ENCODE measurements around the gene LONP1. TPM values are rescaled to one million over a fixed set of nuclear protein-coding genes. Genes with fewer than 3 reads are reported as not detected.

Gene LONP1
- total RNA-seq, 1 experiment from 2014 or later, result 54.0 TPM

DNA sequence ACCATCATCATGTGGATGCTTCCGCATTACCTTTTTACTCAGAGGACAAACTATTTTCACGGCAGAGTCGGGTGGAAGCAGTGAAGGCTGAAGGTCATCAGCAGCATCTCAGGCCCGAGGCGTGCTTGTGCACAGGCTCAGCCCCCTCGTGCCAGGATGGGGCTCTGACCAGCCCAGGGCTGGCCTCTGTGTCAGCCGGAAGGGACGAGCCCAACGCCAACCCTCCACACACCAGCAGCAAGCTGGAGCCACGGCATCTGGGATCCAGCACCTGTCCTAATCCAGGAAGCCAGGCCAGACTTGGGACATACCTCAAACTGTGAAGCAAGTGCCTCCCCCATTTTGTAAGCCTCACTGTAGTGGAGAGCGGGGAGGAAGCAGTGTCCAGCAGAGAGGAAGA, 50.7 kb downstream of the LONP1 start:
- H3K27me3 ChIP-seq, result no peaks in the 10 kb centered on the region
- H3K36me3 ChIP-seq, result peaks cover 75% of the 10 kb centered on the region
- no peaks in the 10 kb centered on the region for H3K4me1 ChIP-seq
- H3K27ac ChIP-seq, result no peak overlapping the region
- H3K9me3 ChIP-seq (replicated peaks), result no peaks in the 10 kb centered on the region
- DNase-seq, result no peak
- no peak overlapping the region for H3K4me3 ChIP-seq

DNA sequence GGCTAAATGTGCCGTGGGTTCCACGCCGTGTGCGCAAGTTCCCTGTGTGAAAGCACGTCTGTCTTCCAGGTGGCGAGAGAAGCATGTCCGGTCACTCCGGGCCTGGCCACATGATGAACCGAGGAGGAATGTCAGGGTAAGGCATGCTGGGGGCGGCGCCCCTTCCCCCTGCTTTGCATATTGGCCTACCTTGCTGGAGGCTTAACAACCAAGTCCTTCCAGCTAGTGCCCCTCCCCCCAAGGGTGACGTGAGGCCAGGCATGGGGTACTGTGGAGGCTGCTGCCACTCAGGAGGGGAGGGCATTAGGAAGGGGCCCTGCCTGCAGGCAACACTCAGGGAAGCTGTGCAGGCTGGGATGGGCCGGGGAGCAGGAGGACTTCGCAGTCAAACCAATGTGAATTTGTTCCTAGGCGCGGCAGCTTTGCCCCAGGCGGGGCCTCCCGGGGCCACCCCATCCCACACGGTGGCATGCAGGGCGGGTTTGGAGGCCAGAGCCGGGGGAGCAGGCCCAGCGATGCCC, 52.1 kb downstream of the LONP1 start:
- no peak overlapping the region for H3K4me3 ChIP-seq
- no peaks in the 10 kb centered on the region for H3K4me1 ChIP-seq
- H3K9me3 ChIP-seq (replicated peaks), result no peaks in the 10 kb centered on the region
- no peak overlapping the region for H3K27ac ChIP-seq
- H3K27me3 ChIP-seq, result no peaks in the 10 kb centered on the region
- DNase-seq, result no peak
- H3K36me3 ChIP-seq, result peaks cover 84% of the 10 kb centered on the region

DNA sequence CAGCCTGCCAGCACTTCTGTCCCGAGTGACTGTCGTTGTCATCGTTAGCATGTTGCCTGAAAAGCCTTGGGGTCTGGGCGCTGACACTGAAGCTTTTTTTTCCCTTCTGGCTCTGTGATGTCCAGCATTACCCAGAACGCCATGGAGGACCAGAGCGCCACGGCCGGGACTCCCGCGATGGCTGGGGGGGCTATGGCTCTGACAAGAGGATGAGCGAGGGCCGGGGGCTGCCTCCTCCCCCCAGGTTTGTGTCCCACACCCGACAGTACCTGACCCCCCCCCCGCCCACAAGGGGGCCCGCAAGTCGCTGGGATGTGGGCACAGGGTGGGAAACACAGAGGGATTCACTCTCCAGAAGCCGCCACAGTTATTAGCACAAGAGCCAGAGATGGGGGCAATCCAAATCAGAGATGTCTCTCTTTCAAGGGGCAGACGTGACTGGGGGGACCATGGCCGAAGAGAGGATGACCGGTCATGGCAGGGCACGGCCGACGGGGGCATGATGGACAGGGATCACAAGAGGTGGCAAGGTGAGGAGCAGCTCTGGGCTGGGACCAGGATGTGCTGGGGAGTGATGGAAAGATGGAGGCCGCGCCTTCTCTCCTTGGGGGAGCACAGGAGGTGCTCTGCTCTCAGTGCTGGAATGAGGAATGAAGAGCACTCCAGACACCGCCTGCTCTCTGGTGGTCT, 52.9 kb downstream of the LONP1 start:
- DNase-seq, result no peak
- no peaks in the 10 kb centered on the region for H3K27me3 ChIP-seq
- no peaks in the 10 kb centered on the region for H3K4me1 ChIP-seq
- H3K27ac ChIP-seq, result no peak overlapping the region
- no peak overlapping the region for H3K4me3 ChIP-seq
- H3K36me3 ChIP-seq, result peaks cover 87% of the 10 kb centered on the region
- no peaks in the 10 kb centered on the region for H3K9me3 ChIP-seq (replicated peaks)

DNA sequence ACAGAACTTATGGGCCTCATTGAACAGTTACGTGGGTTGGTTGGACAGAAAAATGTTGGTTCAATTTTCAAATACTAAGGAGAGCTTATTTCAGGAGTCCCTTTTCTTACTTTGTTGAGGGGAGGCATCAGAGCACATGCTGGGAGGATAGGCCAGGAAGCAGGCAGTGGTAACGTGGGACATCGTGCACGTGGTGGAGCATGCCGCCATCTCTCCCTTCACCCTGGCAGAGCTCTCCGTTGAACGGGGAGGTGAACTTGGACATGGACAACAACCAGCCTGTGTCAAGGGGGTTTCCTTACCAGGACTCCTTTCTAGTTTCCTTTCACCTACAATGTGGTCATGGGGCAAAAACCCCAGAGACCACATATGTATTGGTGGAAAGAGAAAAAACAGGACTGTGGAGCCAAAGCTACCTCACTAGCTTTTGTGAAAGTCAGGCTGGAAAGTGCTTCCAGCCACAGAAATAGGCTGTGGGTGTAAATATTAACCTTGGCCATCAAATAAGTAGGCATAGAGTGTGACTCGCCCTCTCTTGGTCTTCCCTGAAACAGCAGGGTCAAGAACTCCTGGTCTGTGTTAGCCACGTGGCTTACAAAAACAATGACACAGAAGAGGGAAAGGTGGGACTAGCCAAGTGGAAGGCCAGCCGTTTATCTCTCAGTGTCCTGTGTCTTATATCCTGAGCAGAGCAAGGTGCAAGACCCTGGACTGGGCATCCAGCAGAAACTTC, 54.0 kb downstream of the LONP1 start:
- Histone ChIP-seq H3K36me3 (peaks cover 87% of the 10 kb centered on the region), H3K9me3 (replicated peaks) (no peaks in the 10 kb centered on the region), H3K27me3 (no peaks in the 10 kb centered on the region), H3K4me1 (no peaks in the 10 kb centered on the region), H3K4me3 (no peak overlapping the region), H3K27ac (no peak overlapping the region)
- DNase-seq, result no peak

DNA sequence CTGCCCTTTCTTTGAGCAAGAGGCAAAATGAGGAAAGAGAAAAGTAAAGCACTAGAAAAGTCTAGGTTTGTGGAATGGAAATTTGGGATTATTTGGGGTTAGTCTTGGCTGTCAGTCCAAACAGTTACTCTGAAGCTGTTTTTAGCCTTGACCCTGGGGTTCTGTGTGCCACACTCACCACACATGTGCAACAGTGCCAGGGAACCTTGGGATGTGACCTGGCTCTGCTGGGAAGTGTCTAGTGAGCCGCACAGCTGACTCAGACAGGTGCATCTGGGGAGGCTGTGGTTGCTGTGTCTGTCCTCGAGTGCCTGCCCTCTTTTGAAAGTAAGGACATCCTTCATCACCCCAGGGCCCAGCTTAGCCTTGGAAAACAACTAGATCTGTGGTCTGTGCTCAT, 55.4 kb downstream of the LONP1 start:
- DNase-seq, result no peak
- Histone ChIP-seq H3K27ac (no peak overlapping the region), H3K36me3 (peaks cover 83% of the 10 kb centered on the region), H3K9me3 (replicated peaks) (no peaks in the 10 kb centered on the region), H3K4me1 (no peaks in the 10 kb centered on the region), H3K4me3 (no peak overlapping the region), H3K27me3 (no peaks in the 10 kb centered on the region)

DNA sequence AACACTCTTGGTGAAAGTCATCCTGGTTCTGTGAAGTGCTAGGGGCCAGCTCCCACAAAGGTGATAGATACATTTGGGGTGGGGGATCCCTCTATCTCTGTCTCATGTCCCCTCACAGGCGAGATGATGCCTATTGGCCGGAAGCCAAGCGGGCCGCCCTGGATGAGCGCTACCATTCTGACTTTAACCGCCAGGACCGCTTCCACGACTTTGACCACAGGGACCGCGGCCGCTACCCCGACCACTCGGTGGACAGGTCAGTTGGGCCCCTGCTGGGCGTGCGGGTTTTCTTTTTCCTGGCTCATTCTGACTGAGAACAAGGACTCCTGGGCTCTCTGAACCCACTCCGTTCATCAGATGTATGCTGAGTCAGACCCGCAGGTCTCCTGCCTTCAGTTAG, 56.0 kb downstream of the LONP1 start:
- no peak for DNase-seq
- H3K36me3 ChIP-seq, result peaks cover 77% of the 10 kb centered on the region
- no peaks in the 10 kb centered on the region for H3K27me3 ChIP-seq
- H3K27ac ChIP-seq, result no peak overlapping the region
- H3K9me3 ChIP-seq (replicated peaks), result no peaks in the 10 kb centered on the region
- no peaks in the 10 kb centered on the region for H3K4me1 ChIP-seq
- H3K4me3 ChIP-seq, result no peak overlapping the region

DNA sequence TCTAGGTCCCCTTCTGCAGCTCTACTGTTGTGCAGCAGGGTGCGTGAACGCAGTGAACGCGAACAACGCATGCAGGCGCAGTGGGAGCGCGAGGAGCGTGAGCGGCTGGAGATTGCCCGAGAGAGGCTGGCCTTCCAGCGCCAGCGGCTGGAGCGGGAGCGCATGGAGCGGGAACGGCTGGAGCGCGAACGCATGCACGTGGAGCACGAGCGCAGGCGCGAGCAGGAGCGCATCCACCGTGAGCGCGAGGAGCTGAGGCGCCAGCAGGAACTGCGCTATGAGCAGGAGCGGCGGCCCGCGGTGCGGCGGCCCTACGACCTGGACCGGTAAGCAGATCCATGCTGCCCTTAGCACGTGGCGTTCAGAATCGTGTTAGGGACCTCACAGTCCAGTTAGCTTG, 58.5 kb downstream of the LONP1 start:
- Histone ChIP-seq H3K9me3 (replicated peaks) (no peaks in the 10 kb centered on the region), H3K4me3 (no peak overlapping the region), H3K36me3 (peaks cover 78% of the 10 kb centered on the region), H3K27ac (no peak overlapping the region), H3K27me3 (no peaks in the 10 kb centered on the region), H3K4me1 (no peaks in the 10 kb centered on the region)
- DNase-seq, result no peak

DNA sequence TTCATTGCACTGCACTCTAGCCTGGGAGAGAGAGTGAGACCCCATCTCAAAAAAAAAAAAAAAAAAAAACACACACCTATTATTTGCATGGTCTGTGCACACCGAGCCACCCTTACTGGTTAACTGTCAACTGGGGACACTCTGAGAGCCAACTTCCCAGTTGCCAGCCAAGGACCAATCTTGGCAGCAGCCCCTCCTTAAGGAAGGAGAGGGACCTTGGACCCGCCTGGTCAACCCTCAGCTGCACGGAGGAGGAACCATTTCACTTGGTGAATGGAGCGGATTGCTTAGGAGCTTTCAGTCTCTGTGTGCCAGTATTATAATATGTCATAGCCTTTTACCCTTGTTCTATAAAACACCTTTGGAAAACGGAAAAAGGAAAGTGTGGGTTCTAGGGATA, 64.5 kb downstream of the LONP1 start:
- Histone ChIP-seq H3K36me3 (peaks cover 82% of the 10 kb centered on the region), H3K4me3 (no peak overlapping the region), H3K9me3 (replicated peaks) (no peaks in the 10 kb centered on the region), H3K27me3 (no peaks in the 10 kb centered on the region), H3K27ac (no peak overlapping the region), H3K4me1 (no peaks in the 10 kb centered on the region)
- no peak for DNase-seq

DNA sequence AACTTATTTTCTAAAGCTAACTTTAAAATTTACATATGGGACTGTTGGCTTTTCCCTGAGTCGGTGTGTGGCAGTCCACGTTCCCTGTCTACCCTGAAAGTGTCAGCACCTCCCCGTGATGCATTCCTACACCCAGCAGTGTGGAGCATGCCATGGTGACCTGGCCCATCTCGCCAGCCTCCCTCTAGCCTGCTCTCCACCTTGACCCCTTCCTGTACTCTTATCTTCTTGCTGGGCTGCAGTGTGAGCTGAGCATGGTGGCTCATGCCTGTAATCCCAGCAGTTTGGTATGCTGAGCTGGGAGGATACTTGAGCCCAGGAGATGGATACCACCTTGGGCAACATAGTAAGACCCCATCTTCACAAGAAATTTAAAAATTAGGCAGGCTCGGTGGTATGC, 65.0 kb downstream of the LONP1 start:
- Histone ChIP-seq H3K27me3 (no peaks in the 10 kb centered on the region), H3K27ac (no peak overlapping the region), H3K9me3 (replicated peaks) (no peaks in the 10 kb centered on the region), H3K36me3 (peaks cover 86% of the 10 kb centered on the region), H3K4me1 (no peaks in the 10 kb centered on the region), H3K4me3 (no peak overlapping the region)
- DNase-seq, result no peak

DNA sequence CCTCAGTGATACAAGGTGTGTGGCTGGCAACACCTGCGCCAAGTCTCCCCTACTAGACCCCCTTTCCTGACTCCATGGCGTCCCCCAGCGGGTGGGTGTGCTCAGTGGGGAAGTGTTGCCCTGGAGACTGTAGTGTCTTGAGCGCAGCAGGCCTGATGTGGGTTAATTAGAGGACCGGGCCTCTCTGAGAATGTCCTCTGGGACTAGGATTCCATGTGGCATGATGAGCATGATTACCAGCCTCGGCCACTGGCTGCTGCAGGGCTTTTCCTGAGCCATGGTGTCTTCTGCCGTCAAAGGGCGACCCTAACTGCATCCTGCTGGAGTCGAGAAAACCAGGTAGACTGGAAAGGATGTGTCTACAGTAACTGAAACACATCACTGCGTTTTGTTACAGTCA, 67.7 kb downstream of the LONP1 start:
- Histone ChIP-seq H3K4me3 (no peak overlapping the region), H3K4me1 (no peaks in the 10 kb centered on the region), H3K9me3 (replicated peaks) (no peaks in the 10 kb centered on the region), H3K27ac (no peak overlapping the region), H3K27me3 (no peaks in the 10 kb centered on the region), H3K36me3 (peaks cover 87% of the 10 kb centered on the region)
- no peak for DNase-seq

DNA sequence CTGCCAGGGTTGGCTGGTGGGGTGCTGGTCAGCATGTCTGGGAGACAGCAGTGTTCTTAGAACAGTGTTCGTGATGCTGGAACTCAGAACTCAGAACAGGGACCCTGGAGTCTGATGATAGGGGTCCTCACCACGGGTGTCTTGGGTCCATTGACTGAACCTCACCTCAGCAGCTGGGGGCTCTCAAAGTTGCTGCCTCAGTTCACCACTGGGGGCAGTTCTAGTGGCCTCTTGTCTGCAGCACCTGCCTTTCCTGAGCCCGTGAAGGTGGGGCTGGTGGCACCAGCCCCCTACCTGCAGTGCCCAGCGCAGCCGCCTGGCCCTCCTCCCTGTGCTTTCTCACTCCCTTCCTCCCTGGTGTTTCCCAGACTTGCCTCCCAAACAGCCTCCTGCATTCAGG, 68.6 kb downstream of the LONP1 start:
- Histone ChIP-seq H3K4me1 (no peaks in the 10 kb centered on the region), H3K27ac (no peak overlapping the region), H3K27me3 (no peaks in the 10 kb centered on the region), H3K4me3 (no peak overlapping the region), H3K36me3 (peaks cover 89% of the 10 kb centered on the region), H3K9me3 (replicated peaks) (no peaks in the 10 kb centered on the region)
- no peak for DNase-seq

DNA sequence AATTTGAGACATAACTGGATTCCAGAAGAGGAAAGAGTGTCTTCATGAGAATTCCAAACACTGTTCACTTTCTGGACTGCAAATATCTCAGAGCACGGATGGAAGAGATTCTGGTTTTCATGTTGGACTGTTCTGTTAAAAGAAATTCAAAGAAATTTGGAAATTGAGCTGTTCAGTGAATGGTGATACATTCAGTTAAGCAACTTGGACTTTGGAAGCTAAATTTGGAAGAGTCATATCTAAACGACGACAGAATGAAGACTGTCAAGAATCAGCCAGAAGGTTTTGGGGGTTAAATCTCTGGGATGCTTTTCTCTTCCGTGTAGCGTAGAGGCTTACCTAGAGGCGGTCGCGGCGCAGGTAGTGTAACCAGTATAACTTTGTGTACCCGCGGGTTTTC, 71.5 kb downstream of the LONP1 start:
- no peaks in the 10 kb centered on the region for H3K4me1 ChIP-seq
- H3K36me3 ChIP-seq, result peaks cover 83% of the 10 kb centered on the region

DNA sequence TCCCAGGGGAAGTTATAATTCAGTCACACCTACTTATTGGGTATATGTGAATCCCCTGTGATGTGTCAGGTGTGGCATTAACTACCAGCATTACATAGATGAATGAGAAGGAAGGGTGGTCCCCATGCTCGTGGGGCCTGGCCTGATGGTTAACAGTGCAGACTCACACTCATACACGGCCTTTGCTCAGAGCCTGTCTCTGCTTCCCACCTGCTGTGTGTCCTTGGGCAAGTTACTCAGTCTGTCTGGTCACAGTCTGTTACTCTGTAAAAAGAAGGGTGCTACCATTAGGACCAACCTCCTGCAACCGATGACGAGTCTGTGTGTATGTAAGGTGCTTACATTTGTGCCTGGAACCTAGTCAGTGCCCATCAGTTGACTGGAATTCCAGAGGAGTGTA, 73.2 kb downstream of the LONP1 start:
- Histone ChIP-seq H3K27ac (no peak overlapping the region), H3K36me3 (peaks cover 81% of the 10 kb centered on the region), H3K4me1 (no peaks in the 10 kb centered on the region), H3K9me3 (replicated peaks) (no peaks in the 10 kb centered on the region), H3K4me3 (no peak overlapping the region), H3K27me3 (no peaks in the 10 kb centered on the region)
- DNase-seq, result no peak

More for the DNA sequence above, 71.5 kb downstream of the LONP1 start:
- H3K9me3 ChIP-seq (replicated peaks), result no peaks in the 10 kb centered on the region
- DNase-seq, result no peak
- no peak overlapping the region for H3K4me3 ChIP-seq
- H3K27ac ChIP-seq, result no peak overlapping the region
- no peaks in the 10 kb centered on the region for H3K27me3 ChIP-seq

DNA sequence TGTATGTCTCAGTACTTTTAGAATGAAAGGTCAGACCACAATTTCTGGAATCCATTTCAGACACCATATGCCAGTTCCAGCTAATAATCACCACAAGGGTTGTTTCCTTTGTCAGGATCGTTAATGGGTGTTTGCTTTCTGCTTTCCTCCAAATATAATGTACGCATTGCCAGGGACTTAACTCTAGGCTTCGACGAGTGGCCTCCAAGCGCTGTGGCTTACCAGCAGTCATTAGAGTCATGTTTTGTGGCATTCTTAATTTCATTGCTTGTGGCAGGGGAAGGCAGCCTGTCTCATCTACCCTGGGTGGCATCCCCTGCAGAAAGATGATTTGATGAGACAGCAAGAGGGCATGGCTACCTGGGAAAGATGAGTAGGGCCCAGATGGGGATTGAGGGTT, 74.5 kb downstream of the LONP1 start:
- DNase-seq, result no peak
- Histone ChIP-seq H3K9me3 (replicated peaks) (no peaks in the 10 kb centered on the region), H3K36me3 (peaks cover 75% of the 10 kb centered on the region), H3K4me3 (no peak overlapping the region), H3K4me1 (no peaks in the 10 kb centered on the region), H3K27me3 (no peaks in the 10 kb centered on the region), H3K27ac (no peak overlapping the region)

DNA sequence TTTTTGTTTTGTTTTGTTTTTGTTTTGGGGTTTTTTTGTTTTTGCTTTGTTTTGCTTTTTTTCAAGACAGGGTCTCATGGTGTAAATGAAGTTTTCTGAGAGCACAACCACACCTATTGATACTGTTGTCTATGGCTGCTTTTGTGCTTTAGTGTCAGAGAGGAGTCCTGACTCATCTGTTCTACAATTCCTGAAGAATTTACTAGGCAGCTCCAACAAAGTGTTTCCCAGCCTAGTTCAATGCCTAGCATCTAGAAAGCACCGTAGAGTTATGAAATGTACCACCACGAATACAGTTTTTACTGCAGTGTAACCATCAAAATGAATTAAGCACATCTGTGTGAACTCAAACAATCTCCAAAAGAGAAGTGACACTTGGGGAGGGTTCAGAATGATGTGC, 75.9 kb downstream of the LONP1 start:
- Histone ChIP-seq H3K4me3 (no peak overlapping the region), H3K36me3 (peaks cover 70% of the 10 kb centered on the region), H3K9me3 (replicated peaks) (no peaks in the 10 kb centered on the region), H3K27ac (no peak overlapping the region), H3K4me1 (no peaks in the 10 kb centered on the region), H3K27me3 (no peaks in the 10 kb centered on the region)
- no peak for DNase-seq

DNA sequence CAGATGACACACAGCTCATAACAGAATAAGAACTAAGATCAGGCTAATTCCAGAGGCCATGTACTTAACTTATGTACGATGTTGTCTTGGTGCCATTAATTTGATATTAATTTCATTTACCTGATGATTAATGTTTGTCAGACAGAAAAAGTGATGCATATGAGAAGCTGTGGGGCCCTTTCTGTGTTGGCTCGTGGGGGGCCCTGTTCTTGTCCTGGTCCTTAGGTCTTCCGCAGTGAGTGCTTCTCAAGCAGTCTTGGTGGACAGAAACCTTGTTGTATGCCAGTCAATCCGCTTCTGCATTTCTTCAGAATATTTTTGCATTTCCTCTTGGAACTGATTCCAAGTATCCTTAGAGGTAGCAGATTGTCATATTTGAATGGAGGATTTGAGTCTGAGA, 76.9 kb downstream of the LONP1 start:
- no peak for DNase-seq
- H3K27me3 ChIP-seq, result no peaks in the 10 kb centered on the region
- peaks cover 65% of the 10 kb centered on the region for H3K36me3 ChIP-seq
- no peak overlapping the region for H3K4me3 ChIP-seq
- H3K27ac ChIP-seq, result no peak overlapping the region
- no peaks in the 10 kb centered on the region for H3K9me3 ChIP-seq (replicated peaks)
- no peaks in the 10 kb centered on the region for H3K4me1 ChIP-seq
